Esophagus mucosa (tissue), 1 donor: ENCODE measurements around the gene GPR87. TPM values are rescaled to one million over a fixed set of nuclear protein-coding genes. Genes with fewer than 3 reads are reported as not detected.

Experiments
- ATAC-seq: fragments of 200-7000 bp; cut with Tn5 transposase; one replicate; pipeline ENCODE4 v1.9.1; 2020
- total RNA-seq: library from RNA; stranded (reverse); gene quantifications from one replicate; pipeline ENCODE4 v1.2.4, GENCODE V29; 2023
- donor health status: DM: yes; HTN: yes; CAD: no.

Gene GPR87
- total RNA-seq, 1 donor from 2014 or later = 36.8 TPM

DNA sequence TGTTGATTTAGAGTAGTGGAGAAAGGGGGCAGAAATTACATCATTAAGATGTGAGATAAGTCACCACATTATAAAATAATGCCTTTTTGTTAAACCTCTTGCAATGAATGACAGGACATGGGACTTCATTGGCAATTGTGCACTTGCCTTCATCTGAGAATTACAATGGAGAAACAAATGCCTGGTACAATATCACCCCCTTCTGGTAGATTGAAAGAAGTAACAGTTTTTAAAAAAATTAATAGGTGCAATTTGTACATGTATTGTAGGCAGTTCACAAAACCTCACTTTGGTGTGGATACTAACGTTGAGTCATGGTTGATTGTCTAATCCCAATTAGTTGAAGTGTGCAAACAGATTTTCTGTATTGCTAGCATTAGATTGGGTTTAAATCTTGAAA lies 33.7 kb downstream of the GPR87 start:
- ATAC-seq = peak; percentile 79

DNA sequence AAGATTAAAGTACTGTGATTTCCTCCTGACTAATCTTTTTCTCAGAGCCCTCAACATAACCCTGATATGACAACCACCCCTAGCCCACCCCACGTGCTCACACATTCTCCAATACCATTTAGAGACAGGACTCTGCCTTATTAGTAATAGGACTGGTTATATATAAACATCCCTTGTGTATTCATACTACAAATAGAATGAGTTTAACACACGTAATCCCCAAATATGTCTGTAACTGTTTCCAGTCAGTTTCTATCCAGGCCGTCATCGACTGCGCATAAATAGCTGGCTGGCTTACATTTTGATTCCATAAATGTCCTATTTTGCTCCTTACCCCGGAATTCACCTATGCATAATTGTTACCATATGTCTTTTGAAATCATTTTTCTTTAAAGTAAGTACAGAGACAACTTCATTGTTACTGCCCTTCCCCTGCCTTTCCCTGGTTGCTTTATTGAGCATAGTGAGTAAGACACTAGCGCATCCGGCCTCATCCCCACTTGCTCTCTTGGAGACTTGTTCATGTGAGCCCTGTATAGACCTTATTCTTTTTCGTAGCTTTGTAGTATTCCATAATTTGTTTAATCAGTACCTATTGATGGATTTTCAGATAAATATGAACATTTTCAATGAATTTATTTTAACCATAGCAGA lies 34.8 kb downstream of the GPR87 start:
- no peak for ATAC-seq

DNA sequence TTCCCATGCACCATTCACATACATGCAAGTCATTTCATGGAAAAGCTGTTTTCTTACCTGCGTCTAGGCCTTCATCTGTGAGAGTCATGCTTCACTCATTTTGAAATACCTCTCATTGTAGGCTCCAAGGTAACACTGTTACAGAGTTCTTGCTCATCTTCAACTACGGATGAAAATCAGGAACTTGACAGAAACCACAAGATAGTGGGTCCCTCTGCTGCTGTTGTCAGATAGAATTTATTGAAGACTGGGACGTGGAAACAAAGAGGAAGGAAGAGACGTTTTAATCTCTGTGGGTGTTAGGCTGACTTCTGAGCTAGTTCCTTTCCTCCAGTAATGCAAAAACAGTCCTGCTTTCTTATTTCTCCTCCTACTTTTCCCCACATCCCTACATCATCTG lies 38.4 kb downstream of the GPR87 start, which contains the start of gene P2RY14:
Gene P2RY14 (minus strand): TSS at position 313 of the 400 bp plus-strand sequence. CDS start 64,226 bp downstream, outside the sequence.
- no peak for ATAC-seq

DNA sequence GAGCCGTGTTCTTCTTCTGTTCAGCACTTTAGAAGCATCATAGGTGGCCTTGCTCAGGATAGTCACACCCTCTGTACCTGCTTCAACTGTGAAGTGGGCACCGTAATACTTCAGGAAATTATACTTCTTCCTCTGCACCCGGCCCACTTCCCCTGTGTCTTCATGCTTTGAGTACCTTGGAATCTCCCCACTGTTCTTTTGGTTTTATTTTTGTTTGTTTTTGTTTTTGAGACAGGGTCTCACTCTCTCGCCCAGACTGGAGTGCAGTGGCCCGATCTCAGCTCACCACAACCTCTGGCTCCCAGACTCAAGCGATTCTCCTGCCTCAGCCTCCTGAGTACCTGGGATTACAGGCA lies 40.0 kb downstream of the GPR87 start:
- ATAC-seq = no peak

- no peak for ATAC-seq
Observed at GRCh38 chr3:151276038-151276686, 40.5 kb downstream of the GPR87 start.

DNA sequence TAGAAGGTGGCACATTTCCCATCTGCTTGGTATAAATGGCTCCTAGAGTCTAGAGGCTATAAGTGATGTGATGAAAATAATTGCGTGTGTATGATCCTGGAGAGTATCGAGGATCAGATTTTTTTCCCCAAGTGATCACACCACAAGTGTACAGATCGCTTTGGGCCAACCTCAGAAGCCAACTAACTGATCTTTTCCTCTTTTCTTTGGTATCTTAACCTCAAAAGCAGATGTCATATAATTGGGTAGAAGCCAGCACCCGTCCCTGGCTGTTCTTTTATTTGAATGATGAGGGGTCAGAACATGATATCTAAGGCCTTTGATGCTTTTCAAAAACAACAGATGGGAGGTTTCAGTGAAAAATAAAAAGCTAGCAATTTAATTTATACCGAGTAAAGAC lies 41.5 kb downstream of the GPR87 start:
- ATAC-seq = no peak

GRCh38 chr3:151269631-151270030 lies 47.0 kb downstream of the GPR87 start:
- ATAC-seq = no peak

DNA sequence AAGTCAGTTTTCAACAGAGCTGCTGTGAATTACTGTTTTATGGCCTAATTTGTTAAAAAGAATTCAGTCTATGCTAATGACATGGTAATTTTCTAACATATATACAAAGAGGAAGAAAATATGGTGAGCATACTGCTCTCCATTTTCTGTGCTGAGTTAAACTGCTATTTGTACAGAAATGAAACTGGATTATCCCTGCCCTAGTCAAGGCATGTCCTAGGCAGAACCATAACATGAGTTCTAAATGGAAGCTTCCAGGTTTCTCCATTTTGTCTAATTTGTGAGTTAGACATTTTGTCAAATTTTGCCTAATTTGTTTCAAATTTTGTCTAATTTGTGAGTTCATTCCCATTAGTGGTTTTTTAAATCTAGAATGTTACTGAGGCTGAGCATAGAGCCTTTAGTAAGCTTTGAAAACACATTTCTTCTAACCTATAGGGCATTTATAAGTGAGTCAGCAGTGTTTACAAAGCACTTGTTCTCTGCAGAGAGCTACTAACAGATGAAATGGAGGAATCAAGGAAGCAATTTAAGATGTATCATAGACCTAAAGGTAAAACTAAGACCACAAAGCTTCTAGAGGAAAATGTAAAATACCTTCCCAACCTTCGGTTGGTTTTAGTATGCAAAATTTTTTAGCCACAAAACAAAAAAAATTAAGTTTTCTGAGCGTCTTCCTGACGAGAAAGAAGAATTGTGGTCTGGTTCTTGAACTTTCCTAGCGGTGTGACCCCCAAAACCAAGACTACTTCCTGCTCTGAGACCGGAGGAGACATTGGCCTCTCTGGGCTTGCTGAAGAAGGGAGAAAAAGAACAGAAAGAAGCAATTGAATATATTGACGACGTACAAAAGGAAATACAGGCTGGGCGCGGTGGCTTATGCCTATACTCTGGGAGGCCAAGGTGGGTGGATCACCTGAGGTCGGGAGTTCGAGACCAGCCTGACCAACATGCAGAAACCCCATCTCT lies 48.1 kb downstream of the GPR87 start:
- ATAC-seq = no peak

- ATAC-seq = no peak
Observed at GRCh38 chr3:151267066-151267465, 49.6 kb downstream of the GPR87 start.

- peak; percentile 55 for ATAC-seq
Observed at GRCh38 chr3:151265866-151266265, 50.8 kb downstream of the GPR87 start.

GRCh38 chr3:151265166-151265565 lies 51.5 kb downstream of the GPR87 start:
- ATAC-seq = no peak

DNA sequence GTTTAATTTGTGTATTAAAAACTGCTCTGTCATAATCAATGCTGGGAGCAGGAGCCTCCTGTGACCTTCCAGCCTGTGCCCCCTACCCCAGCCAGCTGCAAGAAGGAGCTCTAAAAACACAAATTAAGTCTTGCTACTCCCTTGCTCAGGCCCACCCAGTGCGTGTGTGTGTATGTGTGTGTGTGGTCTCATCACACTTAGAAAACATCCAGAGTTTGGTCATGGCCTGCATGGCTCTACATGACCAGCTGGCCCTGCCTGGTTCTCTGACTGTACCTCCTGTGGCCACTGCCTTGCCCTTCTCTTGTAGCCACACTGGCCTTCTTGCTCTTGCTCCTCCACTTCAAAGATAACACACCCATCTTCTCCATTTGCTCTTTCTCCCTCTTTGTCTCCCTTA lies 52.0 kb downstream of the GPR87 start:
- ATAC-seq = no peak

GRCh38 chr3:151262871-151263525 lies 53.6 kb downstream of the GPR87 start:
- ATAC-seq = no peak

- no peak for ATAC-seq
Observed at GRCh38 chr3:151259664-151260063, 57.0 kb downstream of the GPR87 start.

DNA sequence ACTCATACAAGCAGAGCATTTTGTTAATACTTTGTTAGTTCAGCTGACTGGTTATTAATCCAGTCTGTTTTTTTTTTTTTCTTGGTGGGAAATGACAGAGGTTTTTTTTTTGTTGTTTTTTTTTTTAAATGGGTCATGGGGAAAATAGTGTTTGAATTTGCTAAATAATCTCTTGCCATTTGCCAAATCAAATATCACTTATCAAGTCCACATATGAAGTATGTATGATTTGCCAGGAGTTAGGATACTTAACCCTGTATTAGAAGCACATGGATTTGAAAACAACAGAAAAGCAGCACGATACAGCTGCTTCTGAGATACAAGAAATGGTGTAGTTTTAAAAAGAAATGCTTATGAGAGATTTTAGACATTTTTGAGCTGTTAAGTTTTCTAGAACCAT lies 59.9 kb downstream of the GPR87 start:
- no peak for ATAC-seq

DNA sequence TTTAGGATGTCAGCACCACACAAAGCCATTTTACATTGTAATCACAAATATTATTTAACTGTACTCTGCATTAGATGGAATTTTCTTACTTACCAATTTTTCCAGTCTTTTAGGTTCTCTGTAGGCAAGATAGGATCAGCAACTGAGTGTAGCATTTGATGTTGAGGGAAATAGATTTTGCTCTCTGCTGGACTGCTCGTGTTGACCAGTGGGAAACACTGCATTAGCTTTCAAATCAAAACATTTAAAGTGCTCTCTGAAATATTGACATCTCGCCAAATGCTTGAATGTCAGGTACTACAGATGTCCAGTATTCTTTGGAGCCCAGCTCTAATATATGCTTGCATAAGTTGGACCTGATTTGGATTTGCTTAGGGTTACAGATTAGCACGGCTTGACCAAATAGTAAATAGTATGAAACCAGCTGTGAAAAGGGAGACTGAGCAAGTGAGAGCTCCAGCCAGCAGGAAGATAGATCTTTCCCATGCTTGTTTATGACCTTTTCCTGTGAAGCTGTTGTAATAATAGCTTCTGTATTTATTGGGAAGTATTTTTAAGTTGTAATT lies 67.8 kb downstream of the GPR87 start:
- no peak for ATAC-seq

Other genes starting within 250 kb of the GPR87 start
- gene MED12L, start 231.2 kb downstream of the GPR87 start, total RNA-seq = 0.32 TPM
- 0.32 TPM for gene GPR171, start 113.6 kb downstream of the GPR87 start, total RNA-seq
- gene P2RY14, start 38.3 kb downstream of the GPR87 start, total RNA-seq = 0.88 TPM
- gene P2RY13, start 12.7 kb upstream of the GPR87 start, total RNA-seq = 0.28 TPM
- gene P2RY12, start 67.9 kb upstream of the GPR87 start, total RNA-seq = not detected
- 0.20 TPM for gene IGSF10, start 144.2 kb upstream of the GPR87 start, total RNA-seq